PC-9 (cell line): ENCODE measurements around the gene IL17REL.

Experiments used
- EZH2 ChIP-seq: fragments of 200-600 bp; sonication (generic); IDR thresholded peaks from 2 replicates; pipeline ENCODE4 v1.8.0; 2017; ENCODE audit warnings: antibody characterized with exemption, low read depth
- TF ChIP-seq, protein P1 (sequence below): fragments of 200-600 bp; sonication (generic); conservative IDR thresholded peaks from 2 replicates; pipeline ENCODE4 v1.6.1; 2017; ENCODE audit warnings: mixed run types, antibody characterized with exemption, mild to moderate bottlenecking, moderate library complexity

DNA sequence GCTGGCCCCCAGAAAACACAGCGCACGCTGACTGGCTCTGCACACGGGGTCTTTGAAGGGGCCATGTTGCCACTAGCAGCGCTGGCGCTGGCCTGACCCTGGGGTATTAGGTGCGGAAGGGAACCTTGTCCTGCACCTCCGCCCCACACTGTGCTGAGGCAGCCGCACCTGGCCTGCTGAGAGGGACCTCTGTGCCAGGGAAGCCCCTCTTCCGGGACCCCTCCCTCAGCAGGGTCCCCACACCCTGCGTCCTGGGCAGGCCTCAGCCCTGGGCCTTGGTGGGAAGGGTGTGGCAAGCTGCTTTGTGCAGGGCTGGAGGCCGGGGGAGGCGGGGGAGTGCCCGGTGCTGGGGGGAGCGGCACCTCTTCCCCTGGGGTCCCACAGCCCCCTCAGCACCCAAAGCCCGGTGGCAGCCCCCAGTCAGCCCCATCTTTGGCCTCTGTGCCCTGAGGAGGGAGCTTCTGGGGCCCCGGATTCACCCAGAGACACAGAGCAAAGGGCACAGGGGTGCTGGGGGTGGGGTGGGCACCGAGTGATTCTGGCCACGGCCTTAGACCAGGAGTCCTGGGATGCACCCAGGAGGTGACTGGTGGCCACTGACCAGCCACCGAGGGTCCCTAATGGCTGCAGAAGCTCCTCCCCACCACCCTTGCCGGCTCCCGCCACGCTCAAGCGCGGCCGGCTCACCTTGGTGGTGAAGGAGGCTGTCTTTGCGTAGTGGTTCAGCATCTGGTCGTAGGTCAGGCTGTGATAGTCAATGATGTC, 34.1 kb upstream of the IL17REL start:
- TF ChIP-seq, protein P1, sequence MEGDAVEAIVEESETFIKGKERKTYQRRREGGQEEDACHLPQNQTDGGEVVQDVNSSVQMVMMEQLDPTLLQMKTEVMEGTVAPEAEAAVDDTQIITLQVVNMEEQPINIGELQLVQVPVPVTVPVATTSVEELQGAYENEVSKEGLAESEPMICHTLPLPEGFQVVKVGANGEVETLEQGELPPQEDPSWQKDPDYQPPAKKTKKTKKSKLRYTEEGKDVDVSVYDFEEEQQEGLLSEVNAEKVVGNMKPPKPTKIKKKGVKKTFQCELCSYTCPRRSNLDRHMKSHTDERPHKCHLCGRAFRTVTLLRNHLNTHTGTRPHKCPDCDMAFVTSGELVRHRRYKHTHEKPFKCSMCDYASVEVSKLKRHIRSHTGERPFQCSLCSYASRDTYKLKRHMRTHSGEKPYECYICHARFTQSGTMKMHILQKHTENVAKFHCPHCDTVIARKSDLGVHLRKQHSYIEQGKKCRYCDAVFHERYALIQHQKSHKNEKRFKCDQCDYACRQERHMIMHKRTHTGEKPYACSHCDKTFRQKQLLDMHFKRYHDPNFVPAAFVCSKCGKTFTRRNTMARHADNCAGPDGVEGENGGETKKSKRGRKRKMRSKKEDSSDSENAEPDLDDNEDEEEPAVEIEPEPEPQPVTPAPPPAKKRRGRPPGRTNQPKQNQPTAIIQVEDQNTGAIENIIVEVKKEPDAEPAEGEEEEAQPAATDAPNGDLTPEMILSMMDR = no peak
- TF ChIP-seq EZH2 = no peak
